PC-3 (cell line): ENCODE results near the gene ITGA3.

Experiments used
- CTCF ChIP-seq: fragments of 300-600 bp; sonication (generic); conservative IDR thresholded peaks from 2 replicates; pipeline ENCODE4 v1.5.1; 2017; ENCODE audit warnings: antibody characterized with exemption, low read depth, mild to moderate bottlenecking, low read length
- EZH2phosphoT487 ChIP-seq: fragments of 300-600 bp; sonication (generic); IDR thresholded peaks from 2 replicates; pipeline ENCODE4 v1.6.1; 2018; ENCODE audit warnings: mild to moderate bottlenecking, antibody characterized with exemption, low read length, borderline replicate concordance

- TF ChIP-seq CTCF (no peak), EZH2phosphoT487 (no peak)
Measured at GRCh38 chr17:50078430-50078829, 22.5 kb downstream of the ITGA3 start.
